Kidney (tissue), 14 donors: ENCODE results near the gene FAT1. TPM values are rescaled to one million over a fixed set of nuclear protein-coding genes. Genes with fewer than 3 reads are reported as not detected.

Experiments used
- DNase-seq, 5 donors: peaks; one replicate each; pipeline ENCODE4 v3.0.0-alpha.2; 2013 to 2020
- FAIRE-seq: peaks from 2 replicates; lab custom pipeline; 2012; peaks lifted over from hg19 to GRCh38; lab: Jason Lieb, UNC
- H3K27ac ChIP-seq, 2 donors: one replicate each; pipeline ENCODE4 v1.7.0; 2013; ENCODE audit warnings: low read depth in 2 of 2, low read length in 2 of 2, inconsistent platforms in 1 of 2
- H3K27me3 ChIP-seq: one replicate; pipeline ENCODE4 v1.7.1; 2013; ENCODE audit warnings: low read length, inconsistent platforms; ENCODE audit not compliant: control insufficient read depth, insufficient read depth
- H3K36me3 ChIP-seq, 3 donors: one replicate each; pipeline versions ENCODE4 v1.7.0 to v1.7.1; 2013; ENCODE audit warnings: low read length in 3 of 3, control low read depth in 1 of 3, inconsistent platforms in 1 of 3; ENCODE audit not compliant: insufficient read depth in 3 of 3, control insufficient read depth in 2 of 3
- H3K4me1 ChIP-seq, 3 donors: one replicate each; pipeline versions ENCODE4 v1.7.0 to v1.7.1; 2013; ENCODE audit warnings: low read length in 3 of 3, inconsistent platforms in 1 of 3, low read depth in 1 of 3; ENCODE audit not compliant: control insufficient read depth in 2 of 3, insufficient read depth in 2 of 3
- H3K4me3 ChIP-seq, 3 donors: one replicate each; pipeline versions ENCODE4 v1.7.0 to v1.8.1; 2013; ENCODE audit warnings: low read length in 3 of 3, control low read depth in 1 of 3, inconsistent platforms in 1 of 3
- H3K9ac ChIP-seq, 3 donors: one replicate each; pipeline versions ENCODE4 v1.7.0 to v1.7.1; 2013; ENCODE audit warnings: low read length in 3 of 3, control low read depth in 1 of 3, inconsistent platforms in 1 of 3
- H3K9me3 ChIP-seq, 3 donors: one replicate each; pipeline versions ENCODE4 v1.7.0 to v1.7.1; 2013; ENCODE audit warnings: low read length in 3 of 3, control low read depth in 1 of 3, inconsistent platforms in 1 of 3; ENCODE audit not compliant: control insufficient read depth in 2 of 3, insufficient read depth in 1 of 3
- intact Hi-C: fragments of 100-400 bp; cut with DNase I; formaldehyde crosslinking; loops from one replicate; pipeline ENCODE4 v1.11.1; 2022
- polyA plus RNA-seq: library from polyadenylated mRNA; stranded (reverse); fragments of 350-450 nt; fragmentation: Illumina TruSeq; extraction: RNeasy Lipid Tissue Mini Kit (QIAGEN cat#74804); gene quantifications from one replicate; pipeline ENCODE4 v1.2.3, GENCODE V29; 2014; ENCODE audit warnings: low read depth, low replicate concordance; ENCODE audit not compliant: insufficient read depth
- total RNA-seq: library from RNA; stranded (reverse); fragmentation: NEBNext Ultra II Directional; extraction: Animal tissue kit (Norgen Biotek cat#: 25700); gene quantifications from one replicate; pipeline ENCODE4 v1.2.1, GENCODE V29; 2021
- TF ChIP-seq, protein P1 (sequence below): IDR thresholded peaks from 3 replicates; pipeline ENCODE4 v1.5.1; 2012; ENCODE audit warnings: mild to moderate bottlenecking, moderate library complexity, borderline replicate concordance; ENCODE audit not compliant: insufficient read depth; ENCODE audit errors: extremely low read depth
- donor health status: control.
- donor health status: control.
- donor health status: control.
- donor health status: control.
- donor health status: control.
- donor health status: DM: yes; HTN: yes; CAD: no.
- donor health status: Normal renal cell carcinoma (clear cell type).

FAT1 gene
- total and polyA plus RNA-seq, 2 donors from 2014 or later = 62.2 to 254 TPM

DNA sequence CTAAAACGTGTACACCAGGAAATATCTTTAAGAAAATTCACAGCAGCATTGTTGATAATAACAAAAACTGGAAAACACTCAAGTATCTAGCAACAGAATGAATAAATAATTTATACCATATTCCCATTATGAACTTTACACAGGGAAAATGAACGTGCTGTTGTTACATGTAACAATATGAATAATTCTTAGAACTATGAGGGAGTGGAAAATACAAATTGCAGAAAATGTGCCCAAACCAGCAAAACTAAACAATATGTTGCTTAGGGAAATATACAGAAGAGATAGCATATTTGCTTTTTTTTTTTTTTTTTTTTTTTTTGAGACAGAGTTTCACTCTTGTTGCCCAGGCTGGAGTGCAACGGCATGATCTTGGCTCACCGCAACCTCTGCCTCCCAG is 14.8 kb upstream of the FAT1 start:
- H3K9ac ChIP-seq = no peak overlapping the region

DNA sequence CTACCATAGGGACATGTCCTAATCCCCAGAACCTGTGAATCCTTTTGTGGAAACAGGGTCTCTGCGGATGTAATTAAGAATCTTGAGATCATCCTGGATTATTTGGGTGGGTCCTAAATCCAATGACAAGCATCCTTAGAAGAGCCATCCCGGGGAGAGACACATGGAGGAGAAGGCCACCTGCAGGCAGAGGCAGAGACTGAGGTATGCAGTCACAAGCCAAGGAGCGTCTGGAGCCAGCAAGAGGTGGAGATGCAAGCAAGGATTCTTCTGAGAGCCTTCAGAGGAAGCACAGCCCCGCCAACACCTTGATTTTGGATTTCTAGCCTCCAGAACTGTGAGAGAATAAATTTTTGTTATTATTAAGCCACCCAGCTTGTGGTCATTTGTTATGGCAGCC is 13.8 kb upstream of the FAT1 start:
- Histone ChIP-seq H3K4me1 (peaks cover 0 to 3% (median 0%) of the 10 kb centered on the region in 3 donors), H3K27me3 (no peaks in the 10 kb centered on the region), H3K9me3 (no peaks in the 10 kb centered on the region), H3K27ac (no peak overlapping the region), H3K36me3 (no peaks in the 10 kb centered on the region), H3K4me3 (no peak overlapping the region), H3K9ac (no peak overlapping the region)
- FAIRE-seq = no peak
- TF ChIP-seq, protein P1, sequence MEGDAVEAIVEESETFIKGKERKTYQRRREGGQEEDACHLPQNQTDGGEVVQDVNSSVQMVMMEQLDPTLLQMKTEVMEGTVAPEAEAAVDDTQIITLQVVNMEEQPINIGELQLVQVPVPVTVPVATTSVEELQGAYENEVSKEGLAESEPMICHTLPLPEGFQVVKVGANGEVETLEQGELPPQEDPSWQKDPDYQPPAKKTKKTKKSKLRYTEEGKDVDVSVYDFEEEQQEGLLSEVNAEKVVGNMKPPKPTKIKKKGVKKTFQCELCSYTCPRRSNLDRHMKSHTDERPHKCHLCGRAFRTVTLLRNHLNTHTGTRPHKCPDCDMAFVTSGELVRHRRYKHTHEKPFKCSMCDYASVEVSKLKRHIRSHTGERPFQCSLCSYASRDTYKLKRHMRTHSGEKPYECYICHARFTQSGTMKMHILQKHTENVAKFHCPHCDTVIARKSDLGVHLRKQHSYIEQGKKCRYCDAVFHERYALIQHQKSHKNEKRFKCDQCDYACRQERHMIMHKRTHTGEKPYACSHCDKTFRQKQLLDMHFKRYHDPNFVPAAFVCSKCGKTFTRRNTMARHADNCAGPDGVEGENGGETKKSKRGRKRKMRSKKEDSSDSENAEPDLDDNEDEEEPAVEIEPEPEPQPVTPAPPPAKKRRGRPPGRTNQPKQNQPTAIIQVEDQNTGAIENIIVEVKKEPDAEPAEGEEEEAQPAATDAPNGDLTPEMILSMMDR = no peak
- intact Hi-C loops = no loop called here
- DNase-seq = no peak

More for the DNA sequence above, 14.8 kb upstream of the FAT1 start:
- peaks cover 0 to 3% (median 0%) of the 10 kb centered on the region in 3 donors for H3K4me1 ChIP-seq
- FAIRE-seq = no peak
- no peak overlapping the region for H3K27ac ChIP-seq
- TF ChIP-seq, protein P1 = no peak
- intact Hi-C loops = no loop called here
- no peaks in the 10 kb centered on the region for H3K27me3 ChIP-seq
- H3K36me3 ChIP-seq = no peaks in the 10 kb centered on the region
- no peak for DNase-seq
- no peak overlapping the region for H3K4me3 ChIP-seq
- H3K9me3 ChIP-seq = no peaks in the 10 kb centered on the region

DNA sequence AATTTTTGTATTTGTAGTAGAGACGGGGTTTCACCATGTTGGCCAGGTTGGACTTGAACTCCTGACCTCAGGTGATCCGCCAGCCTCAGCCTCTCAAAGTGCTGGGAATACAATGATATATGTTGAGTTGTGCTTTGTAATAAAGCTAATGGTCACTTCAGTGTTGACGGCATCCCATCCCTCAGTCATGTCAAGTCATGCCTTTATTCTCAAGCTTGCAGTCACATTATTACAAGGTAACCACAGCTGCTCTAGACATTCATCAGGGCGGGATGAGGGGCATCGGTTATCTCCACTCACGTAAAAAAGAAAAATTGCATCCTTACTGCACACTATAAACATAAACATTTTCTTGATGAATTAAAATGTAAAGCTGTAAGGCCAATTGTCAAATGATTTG is 12.8 kb upstream of the FAT1 start:
- intact Hi-C loops = no loop called here
- TF ChIP-seq, protein P1 = no peak
- Histone ChIP-seq H3K9ac (no peak overlapping the region), H3K36me3 (no peaks in the 10 kb centered on the region), H3K27me3 (no peaks in the 10 kb centered on the region), H3K4me1 (peaks cover 0 to 3% (median 0%) of the 10 kb centered on the region in 3 donors), H3K27ac (no peak overlapping the region), H3K4me3 (no peak overlapping the region), H3K9me3 (no peaks in the 10 kb centered on the region)
- no peak for FAIRE-seq
- DNase-seq = no peak

DNA sequence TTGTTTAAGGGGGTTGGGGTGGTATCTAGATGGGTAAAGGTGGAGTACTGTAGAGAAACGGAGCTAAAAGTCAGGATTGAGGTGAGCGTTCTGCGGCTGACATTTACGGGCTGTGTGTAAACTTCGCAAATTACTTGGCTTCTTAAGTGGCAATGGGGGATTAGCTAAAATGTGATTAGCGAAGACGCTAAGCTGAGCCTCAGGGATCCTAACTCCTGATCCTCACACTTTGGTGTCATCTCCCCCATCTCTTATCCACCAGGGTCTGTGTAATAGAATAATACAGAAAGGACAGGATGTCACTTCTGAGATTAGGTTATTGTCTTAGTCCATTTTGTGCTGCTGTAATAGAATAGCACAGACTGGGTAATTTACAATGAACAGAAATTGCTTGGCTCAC is 10.6 kb upstream of the FAT1 start:
- Histone ChIP-seq H3K36me3 (no peaks in the 10 kb centered on the region), H3K9me3 (no peaks in the 10 kb centered on the region), H3K4me3 (no peak overlapping the region), H3K27ac (no peak overlapping the region), H3K27me3 (no peaks in the 10 kb centered on the region), H3K9ac (no peak overlapping the region), H3K4me1 (peaks cover 0 to 3% (median 0%) of the 10 kb centered on the region in 3 donors)
- intact Hi-C loops = no loop called here
- TF ChIP-seq, protein P1 = no peak
- no peak for DNase-seq
- no peak for FAIRE-seq
